ENCODE results near the gene ELP5. TPM values are rescaled to one million over a fixed set of nuclear protein-coding genes. Genes with fewer than 3 reads are reported as not detected.

The ELP5 gene
- total RNA-seq, 4 donors from 2014 or later = 24.9 to 33.3 (median 27.8) TPM

- peak overlapping the region; percentile 81 to 96 (median 92) for H3K27ac ChIP-seq (replicated peaks in 1 of 4)
- peaks cover 62 to 97% (median 94%) of the 10 kb centered on the region in 4 donors for H3K4me1 ChIP-seq
- no peaks in the 10 kb centered on the region for H3K9me3 ChIP-seq
- peaks cover 0 to 37% (median 4%) of the 10 kb centered on the region in 4 donors for H3K27me3 ChIP-seq
- H3K36me3 ChIP-seq = peaks cover 0 to 9% (median 7%) of the 10 kb centered on the region in 4 donors
- no peak for DNase-seq (ENCODE audit: extremely low spot score)
- intact Hi-C loops (cut with DNase I) = no loop called here
- WGBS = 37% methylated on average over 2 of the region's 2 CpGs
- H3K4me3 ChIP-seq = peak overlapping the region in 1 of 4 donors; percentile 46
- TF ChIP-seq, protein P1, sequence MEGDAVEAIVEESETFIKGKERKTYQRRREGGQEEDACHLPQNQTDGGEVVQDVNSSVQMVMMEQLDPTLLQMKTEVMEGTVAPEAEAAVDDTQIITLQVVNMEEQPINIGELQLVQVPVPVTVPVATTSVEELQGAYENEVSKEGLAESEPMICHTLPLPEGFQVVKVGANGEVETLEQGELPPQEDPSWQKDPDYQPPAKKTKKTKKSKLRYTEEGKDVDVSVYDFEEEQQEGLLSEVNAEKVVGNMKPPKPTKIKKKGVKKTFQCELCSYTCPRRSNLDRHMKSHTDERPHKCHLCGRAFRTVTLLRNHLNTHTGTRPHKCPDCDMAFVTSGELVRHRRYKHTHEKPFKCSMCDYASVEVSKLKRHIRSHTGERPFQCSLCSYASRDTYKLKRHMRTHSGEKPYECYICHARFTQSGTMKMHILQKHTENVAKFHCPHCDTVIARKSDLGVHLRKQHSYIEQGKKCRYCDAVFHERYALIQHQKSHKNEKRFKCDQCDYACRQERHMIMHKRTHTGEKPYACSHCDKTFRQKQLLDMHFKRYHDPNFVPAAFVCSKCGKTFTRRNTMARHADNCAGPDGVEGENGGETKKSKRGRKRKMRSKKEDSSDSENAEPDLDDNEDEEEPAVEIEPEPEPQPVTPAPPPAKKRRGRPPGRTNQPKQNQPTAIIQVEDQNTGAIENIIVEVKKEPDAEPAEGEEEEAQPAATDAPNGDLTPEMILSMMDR (IDR thresholded peaks at IDR 0.05) = no peak
- TF ChIP-seq POLR2A (IDR thresholded peaks at IDR 0.05; ENCODE audit: low read depth) (no peak), POLR2AphosphoS5 (IDR thresholded peaks at IDR 0.05) (peak; percentile 33 to 58), EP300 (IDR thresholded peaks at IDR 0.05) (no peak)
These were observed 40.2 kb downstream of the ELP5 start for GRCh38 chr17:7292194-7292593.

DNA sequence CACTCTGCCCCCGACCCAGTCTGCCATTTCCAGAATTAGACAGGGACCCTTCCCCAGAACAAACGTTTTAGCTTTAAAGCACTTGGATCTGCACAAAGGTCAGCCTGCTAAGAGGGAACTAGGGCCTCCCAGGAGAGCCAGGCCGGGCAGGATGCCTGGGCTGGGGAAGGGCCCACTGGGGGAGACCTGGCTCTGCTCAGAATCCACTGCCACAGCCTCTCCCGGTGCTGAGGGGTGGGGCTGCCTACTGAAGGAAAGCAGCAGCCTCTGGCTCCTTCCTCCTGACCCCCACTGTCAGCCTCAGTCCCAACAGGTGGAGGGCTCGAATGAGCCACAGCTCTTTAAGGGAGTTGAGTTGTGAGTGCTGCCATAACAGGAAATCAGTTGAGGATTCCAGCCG lies 40.7 kb downstream of the ELP5 start:
- H3K27me3 ChIP-seq = peaks cover 0 to 37% (median 4%) of the 10 kb centered on the region in 4 donors
- no peak for TF ChIP-seq POLR2A (IDR thresholded peaks at IDR 0.05; ENCODE audit: low read depth)
- peak in 1 of 2 donors; percentile 22 for TF ChIP-seq POLR2AphosphoS5 (IDR thresholded peaks at IDR 0.05)
- H3K9me3 ChIP-seq = no peaks in the 10 kb centered on the region
- intact Hi-C loops (cut with DNase I) = no loop called here
- H3K4me3 ChIP-seq = peak overlapping the region in 2 of 4 donors; percentile 31 to 46
- DNase-seq (ENCODE audit: extremely low spot score) = no peak
- WGBS = 16% methylated on average over 5 of the region's 6 CpGs
- H3K36me3 ChIP-seq = peaks cover 0 to 5% (median 3%) of the 10 kb centered on the region in 4 donors
- peak overlapping the region; percentile 81 to 96 (median 92) for H3K27ac ChIP-seq (replicated peaks in 1 of 4)
- peaks cover 62 to 92% (median 89%) of the 10 kb centered on the region in 4 donors for H3K4me1 ChIP-seq

GRCh38 chr17:7293159-7293558 lies 41.1 kb downstream of the ELP5 start:
- Histone ChIP-seq H3K27ac (replicated peaks in 1 of 4) (peak overlapping the region; percentile 81 to 96 (median 92)), H3K27me3 (peaks cover 0 to 37% (median 4%) of the 10 kb centered on the region in 4 donors), H3K4me3 (peak overlapping the region in 2 of 4 donors; percentile 46 to 50), H3K9me3 (no peaks in the 10 kb centered on the region), H3K36me3 (peaks cover 0 to under 1% (median 0%) of the 10 kb centered on the region in 4 donors), H3K4me1 (peaks cover 62 to 88% (median 85%) of the 10 kb centered on the region in 4 donors)
- 59% methylated on average over 8 of the region's 11 CpGs for WGBS
- intact Hi-C loops (cut with DNase I) = no loop called here
- DNase-seq (ENCODE audit: extremely low spot score) = no peak
- TF ChIP-seq POLR2A (IDR thresholded peaks at IDR 0.05; ENCODE audit: low read depth) (no peak), EP300 (IDR thresholded peaks at IDR 0.05) (no peak), POLR2AphosphoS5 (IDR thresholded peaks at IDR 0.05) (peak in 1 of 2 donors; percentile 47)
- TF ChIP-seq, protein P1 (IDR thresholded peaks at IDR 0.05) = no peak

DNA sequence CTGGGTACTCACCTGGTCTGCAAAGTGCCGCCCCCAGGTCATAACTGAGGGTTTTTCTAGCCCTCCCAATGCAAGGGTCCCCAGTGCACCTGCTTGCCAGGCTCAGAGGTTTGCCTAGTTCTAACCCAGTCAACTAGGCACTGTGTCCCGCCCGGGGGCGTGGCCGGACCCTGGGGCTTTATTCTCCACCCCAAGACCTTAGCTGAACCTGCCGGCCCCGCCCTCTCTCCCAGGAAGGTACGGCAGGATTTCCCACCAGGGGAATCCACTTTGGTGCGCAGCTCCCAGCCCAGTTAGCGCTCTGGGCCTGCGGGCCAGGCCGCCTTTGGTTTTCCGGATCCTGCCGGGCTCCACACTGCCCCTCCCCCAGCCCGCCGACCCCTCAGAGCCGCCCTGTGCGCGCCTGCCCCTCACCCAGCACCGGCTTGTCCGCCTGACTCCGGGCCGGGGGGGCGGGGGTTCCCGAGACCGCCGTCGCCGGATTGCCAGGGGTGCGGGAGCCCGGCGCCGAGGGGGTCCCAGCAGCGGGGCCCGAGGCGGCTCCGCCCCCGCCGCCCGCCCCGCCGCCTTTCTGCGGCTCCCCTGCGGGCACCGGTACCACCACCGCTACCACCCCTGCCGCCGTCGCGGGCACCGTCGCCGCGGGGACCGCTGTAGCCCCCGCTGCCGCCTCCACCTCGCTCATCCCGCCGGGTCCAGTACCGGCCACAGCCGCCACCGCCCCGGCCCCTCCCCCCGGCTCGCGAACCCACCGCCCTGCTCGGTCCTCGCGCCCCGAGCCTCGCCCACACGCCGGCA lies 42.0 kb downstream of the ELP5 start:
- TF ChIP-seq EP300 (IDR thresholded peaks at IDR 0.05) (no peak), POLR2A (IDR thresholded peaks at IDR 0.05; ENCODE audit: low read depth) (no peak)
- TF ChIP-seq, protein P1 (IDR thresholded peaks at IDR 0.05) = no peak
- H3K27ac ChIP-seq (replicated peaks in 1 of 4) = peak overlapping the region; percentile 81 to 96 (median 92)
- intact Hi-C loops (cut with DNase I) = no loop called here
- peaks cover 0 to 37% (median 4%) of the 10 kb centered on the region in 4 donors for H3K27me3 ChIP-seq
- DNase-seq (ENCODE audit: extremely low spot score) = no peak
- peak overlapping the region; percentile 46 to 54 (median 48) for H3K4me3 ChIP-seq
- H3K4me1 ChIP-seq = peaks cover 62 to 79% (median 78%) of the 10 kb centered on the region in 4 donors
- H3K36me3 ChIP-seq = no peaks in the 10 kb centered on the region
- H3K9me3 ChIP-seq = no peaks in the 10 kb centered on the region
- 1% methylated on average over 31 of the region's 75 CpGs for WGBS

GRCh38 chr17:7294614-7295153 lies 42.7 kb downstream of the ELP5 start, which contains the start of gene YBX2:
Gene YBX2, minus strand, starts transcription at chr17:7294639. Its CDS starts 139 bp downstream, at chr17:7294500.
- TF ChIP-seq POLR2AphosphoS5 (IDR thresholded peaks at IDR 0.05) = no peak
- TF ChIP-seq POLR2A (IDR thresholded peaks at IDR 0.05; ENCODE audit: low read depth) = no peak
- TF ChIP-seq EP300 (IDR thresholded peaks at IDR 0.05) = no peak
- TF ChIP-seq, protein P1 (IDR thresholded peaks at IDR 0.05) = no peak
- peak within 1 kb of the TSS; percentile 46 to 54 (median 48) for H3K4me3 ChIP-seq
- H3K4me1 ChIP-seq = peaks cover 62 to 72% (median 72%) of the 10 kb centered on the region in 4 donors
- 4% methylated on average over 22 of the region's 57 CpGs for WGBS
- intact Hi-C loops (cut with DNase I) = no loop called here
- DNase-seq (ENCODE audit: extremely low spot score) = no peak
- peak within 1 kb of the TSS; percentile 81 to 96 (median 92) for H3K27ac ChIP-seq (replicated peaks in 1 of 4)
- H3K36me3 ChIP-seq = no peaks in the 10 kb centered on the region
- peaks cover 0 to 37% (median 4%) of the 10 kb centered on the region in 4 donors for H3K27me3 ChIP-seq
- no peaks in the 10 kb centered on the region for H3K9me3 ChIP-seq

Data from esophagus muscularis mucosa (tissue), 4 donors.